GM18868 (cell line): ENCODE results near the gene NANOS1.

Experiments used
- ATAC-seq: cut with Tn5 transposase; IDR thresholded peaks from one replicate; pipeline ENCODE4 v1.9.1; 2021; ENCODE audit warnings: mild to moderate bottlenecking, moderate library complexity; ENCODE audit not compliant: unreplicated experiment

The NANOS1 gene

GRCh38 chr10:119029613-119030420 is at the start of gene NANOS1:
NANOS1 (plus strand) TSS chr10:119029714; CDS start chr10:119029802, 88 bp downstream.
- ATAC-seq = peak; percentile 17

GRCh38 chr10:118980135-118980865 is 49.2 kb upstream of the NANOS1 start:
- no peak for ATAC-seq

- ATAC-seq = no peak
Observed at GRCh38 chr10:118980870-118981269, 48.6 kb upstream of the NANOS1 start.

GRCh38 chr10:118981946-118982345 is 47.6 kb upstream of the NANOS1 start:
- ATAC-seq = no peak

GRCh38 chr10:118982366-118982765 is 47.1 kb upstream of the NANOS1 start:
- no peak for ATAC-seq

- no peak for ATAC-seq
Observed at GRCh38 chr10:118983263-118983662, 46.3 kb upstream of the NANOS1 start.

- no peak for ATAC-seq
Observed at GRCh38 chr10:118985576-118985975, 43.9 kb upstream of the NANOS1 start.

GRCh38 chr10:118986815-118987790 is 42.4 kb upstream of the NANOS1 start:
- ATAC-seq = peak; percentile 92

GRCh38 chr10:118990326-118990725 is 39.2 kb upstream of the NANOS1 start:
- no peak for ATAC-seq

- no peak for ATAC-seq
Observed at GRCh38 chr10:118992496-118992895, 37.0 kb upstream of the NANOS1 start.

GRCh38 chr10:118993214-118993613 is 36.3 kb upstream of the NANOS1 start:
- no peak for ATAC-seq

GRCh38 chr10:118994321-118994720 is 35.2 kb upstream of the NANOS1 start:
- ATAC-seq = no peak

- no peak for ATAC-seq
Observed at GRCh38 chr10:118995739-118996138, 33.8 kb upstream of the NANOS1 start.

GRCh38 chr10:118997379-118997778 is 32.1 kb upstream of the NANOS1 start:
- no peak for ATAC-seq

GRCh38 chr10:118998183-118998582 is 31.3 kb upstream of the NANOS1 start:
- no peak for ATAC-seq

GRCh38 chr10:119001717-119002500 is 27.6 kb upstream of the NANOS1 start:
- ATAC-seq = no peak

GRCh38 chr10:119003572-119004289 is 25.8 kb upstream of the NANOS1 start:
- no peak for ATAC-seq

- ATAC-seq = no peak
Observed at GRCh38 chr10:119005362-119006043, 24.0 kb upstream of the NANOS1 start.
